GM23338 (cell line): ENCODE measurements around the gene TRNP1. TPM values are rescaled to one million over a fixed set of nuclear protein-coding genes. Genes with fewer than 3 reads are reported as not detected.

Experiments used
- ATAC-seq: fragments of 200-7000 bp; cut with Tn5 transposase; 3 replicates; pipeline ENCODE4 v1.9.1; 2020
- DNase-seq: peaks from one replicate; pipeline ENCODE4 v3.0.0-alpha.2; 2015; ENCODE audit warnings: low spot score
- H2AFZ ChIP-seq: fragments of 200-600 bp; sonication (generic); 2 replicates; pipeline ENCODE4 v1.8.0; 2016; ENCODE audit warnings: antibody characterized with exemption, mild to moderate bottlenecking, moderate library complexity
- H3F3A ChIP-seq: fragments of 200-600 bp; sonication (generic); replicated peaks from 2 replicates; pipeline ENCODE4 v1.8.0; 2017; ENCODE audit warnings: antibody characterized with exemption, mixed run types, low read depth
- H3K27ac ChIP-seq: fragments of 200-600 bp; sonication (generic); 2 replicates; pipeline ENCODE4 v1.6.1; 2016; ENCODE audit warnings: low read depth
- H3K27me3 ChIP-seq: fragments of 200-600 bp; sonication (generic); 2 replicates; pipeline ENCODE4 v1.8.0; 2016; ENCODE audit warnings: mild to moderate bottlenecking, mixed run types, moderate library complexity; ENCODE audit not compliant: insufficient read depth
- H3K36me3 ChIP-seq: fragments of 200-600 bp; sonication (generic); 2 replicates; pipeline ENCODE4 v1.8.0; 2016; ENCODE audit warnings: mild to moderate bottlenecking; ENCODE audit not compliant: insufficient read depth
- H3K4me1 ChIP-seq: fragments of 200-600 bp; sonication (generic); 2 replicates; pipeline ENCODE4 v1.8.0; 2016; ENCODE audit warnings: mild to moderate bottlenecking, moderate library complexity; ENCODE audit not compliant: insufficient read depth
- H3K4me2 ChIP-seq: fragments of 200-600 bp; sonication (generic); 2 replicates; pipeline ENCODE4 v1.7.1; 2017; ENCODE audit warnings: mixed run types
- H3K4me3 ChIP-seq: fragments of 200-600 bp; sonication (generic); 2 replicates; pipeline ENCODE4 v1.6.1; 2016; ENCODE audit warnings: mixed run types
- H3K79me2 ChIP-seq: fragments of 200-600 bp; sonication (generic); replicated peaks from 2 replicates; pipeline ENCODE4 v1.8.0; 2017; ENCODE audit warnings: mild to moderate bottlenecking; ENCODE audit not compliant: insufficient read depth
- H3K9me2 ChIP-seq: fragments of 200-600 bp; sonication (generic); 2 replicates; pipeline ENCODE4 v1.8.0; 2017; ENCODE audit not compliant: insufficient read depth
- H4K20me1 ChIP-seq: fragments of 200-600 bp; sonication (generic); replicated peaks from 2 replicates; pipeline ENCODE4 v1.8.0; 2017; ENCODE audit warnings: mild to moderate bottlenecking; ENCODE audit not compliant: insufficient read depth
- H3K27ac Mint-ChIP-seq: 2 replicates; pipeline ENCODE4 v1.8.0; 2020; ENCODE audit warnings: inconsistent platforms, mild to moderate bottlenecking, moderate library complexity, mixed read lengths
- H3K27me3 Mint-ChIP-seq: 3 replicates; pipeline ENCODE4 v1.8.0; 2022; ENCODE audit warnings: low read depth, mild to moderate bottlenecking, moderate library complexity, mixed read lengths, inconsistent platforms; ENCODE audit not compliant: insufficient read depth, poor library complexity
- H3K36me3 Mint-ChIP-seq: 3 replicates; pipeline ENCODE4 v1.8.0; 2021; ENCODE audit warnings: low read depth, mild to moderate bottlenecking, inconsistent platforms, moderate library complexity, mixed read lengths
- H3K4me1 Mint-ChIP-seq: 3 replicates; pipeline ENCODE4 v1.8.0; 2020; ENCODE audit warnings: mild to moderate bottlenecking, inconsistent platforms, mixed read lengths
- H3K4me3 Mint-ChIP-seq: 3 replicates; pipeline ENCODE4 v1.8.0; 2021; ENCODE audit warnings: moderate library complexity, mild to moderate bottlenecking, inconsistent platforms, mixed read lengths
- H3K9me3 Mint-ChIP-seq: 3 replicates; pipeline ENCODE4 v1.8.0; 2020; ENCODE audit warnings: moderate library complexity, mild to moderate bottlenecking, inconsistent platforms, mixed read lengths
- CREB1 ChIP-seq: fragments of 250-450 bp; sonication (Bioruptor Pico); IDR thresholded peaks from 2 replicates; pipeline ENCODE4 v1.5.0; 2020; ENCODE audit warnings: low read depth, mild to moderate bottlenecking, moderate library complexity
- EZH2 ChIP-seq: fragments of 200-600 bp; sonication (generic); IDR thresholded peaks from one replicate; pipeline ENCODE4 v1.8.0; 2017; ENCODE audit warnings: antibody characterized with exemption, mild to moderate bottlenecking, low read depth; ENCODE audit not compliant: unreplicated experiment
- EZH2phosphoT487 ChIP-seq: fragments of 200-600 bp; sonication (generic); IDR thresholded peaks from one replicate; pipeline ENCODE4 v1.8.1; 2018; ENCODE audit warnings: antibody characterized with exemption; ENCODE audit not compliant: unreplicated experiment
- NANOG ChIP-seq: IDR thresholded peaks from 2 replicates; pipeline ENCODE4 v1.6.1; 2016; ENCODE audit warnings: antibody characterized with exemption, borderline replicate concordance
- POLR2AphosphoS5 ChIP-seq: IDR thresholded peaks from 2 replicates; pipeline ENCODE4 v1.6.1; 2016; ENCODE audit warnings: antibody characterized with exemption, low read depth
- STAT1 ChIP-seq: IDR thresholded peaks from one replicate; pipeline ENCODE4 v1.6.1; 2016; ENCODE audit warnings: antibody characterized with exemption; ENCODE audit not compliant: unreplicated experiment
- ZNF114 ChIP-seq: fragments of 250-450 bp; sonication (Bioruptor Pico); IDR thresholded peaks from 2 replicates; pipeline ENCODE4 v1.5.0; 2020; ENCODE audit warnings: mild to moderate bottlenecking, moderate library complexity
- polyA plus RNA-seq: library from polyadenylated mRNA; unstranded; fragments of >200 nt; fragmentation: Nextera tagmentation; extraction: Ambion mirVana; gene quantifications from 2 replicates; pipeline ENCODE4 v1.2.1, GENCODE V29; 2016
- total RNA-seq: library from RNA; depleted of rRNA; stranded (reverse); fragments of >200 nt; shearing (Covaris generic); gene quantifications from 2 replicates; pipeline ENCODE4 v1.2.3, GENCODE V29; 2014
- TF ChIP-seq, protein P1 (sequence below), 2 experiments: fragments of 200-600 bp in 1 of 2; sonication (generic) in 1 of 2; conservative IDR thresholded peaks; 2 replicates each; pipeline versions ENCODE4 v1.5.1 to v1.6.1; 2016 to 2017; ENCODE audit warnings: antibody characterized with exemption in 2 of 2, low read depth in 2 of 2, mild to moderate bottlenecking in 2 of 2, moderate library complexity in 1 of 2
- TF ChIP-seq, protein P2 (sequence below): IDR thresholded peaks from 2 replicates; pipeline ENCODE4 v1.6.1; 2016; ENCODE audit warnings: antibody characterized with exemption
- TF ChIP-seq, protein P3 (sequence below): IDR thresholded peaks from one replicate; pipeline ENCODE4 v1.6.1; 2018; ENCODE audit warnings: antibody characterized with exemption; ENCODE audit not compliant: unreplicated experiment
- TF ChIP-seq, protein P4 (sequence below): fragments of 250-450 bp; sonication (Bioruptor Pico); IDR thresholded peaks from 2 replicates; pipeline ENCODE4 v1.5.0; 2020; ENCODE audit warnings: mild to moderate bottlenecking, moderate library complexity

Gene TRNP1
- total and polyA plus RNA-seq, 2 experiments from 2014 or later: 21.2 to 54.3 TPM

- TF ChIP-seq, protein P1, sequence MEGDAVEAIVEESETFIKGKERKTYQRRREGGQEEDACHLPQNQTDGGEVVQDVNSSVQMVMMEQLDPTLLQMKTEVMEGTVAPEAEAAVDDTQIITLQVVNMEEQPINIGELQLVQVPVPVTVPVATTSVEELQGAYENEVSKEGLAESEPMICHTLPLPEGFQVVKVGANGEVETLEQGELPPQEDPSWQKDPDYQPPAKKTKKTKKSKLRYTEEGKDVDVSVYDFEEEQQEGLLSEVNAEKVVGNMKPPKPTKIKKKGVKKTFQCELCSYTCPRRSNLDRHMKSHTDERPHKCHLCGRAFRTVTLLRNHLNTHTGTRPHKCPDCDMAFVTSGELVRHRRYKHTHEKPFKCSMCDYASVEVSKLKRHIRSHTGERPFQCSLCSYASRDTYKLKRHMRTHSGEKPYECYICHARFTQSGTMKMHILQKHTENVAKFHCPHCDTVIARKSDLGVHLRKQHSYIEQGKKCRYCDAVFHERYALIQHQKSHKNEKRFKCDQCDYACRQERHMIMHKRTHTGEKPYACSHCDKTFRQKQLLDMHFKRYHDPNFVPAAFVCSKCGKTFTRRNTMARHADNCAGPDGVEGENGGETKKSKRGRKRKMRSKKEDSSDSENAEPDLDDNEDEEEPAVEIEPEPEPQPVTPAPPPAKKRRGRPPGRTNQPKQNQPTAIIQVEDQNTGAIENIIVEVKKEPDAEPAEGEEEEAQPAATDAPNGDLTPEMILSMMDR (conservative IDR thresholded peaks at IDR 0.05; ENCODE audit: low read depth in 2 of 2): no peak
- no peak for TF ChIP-seq CREB1 (CRISPR knock-in tag)
- no peak for TF ChIP-seq ZNF114
- TF ChIP-seq, protein P2, sequence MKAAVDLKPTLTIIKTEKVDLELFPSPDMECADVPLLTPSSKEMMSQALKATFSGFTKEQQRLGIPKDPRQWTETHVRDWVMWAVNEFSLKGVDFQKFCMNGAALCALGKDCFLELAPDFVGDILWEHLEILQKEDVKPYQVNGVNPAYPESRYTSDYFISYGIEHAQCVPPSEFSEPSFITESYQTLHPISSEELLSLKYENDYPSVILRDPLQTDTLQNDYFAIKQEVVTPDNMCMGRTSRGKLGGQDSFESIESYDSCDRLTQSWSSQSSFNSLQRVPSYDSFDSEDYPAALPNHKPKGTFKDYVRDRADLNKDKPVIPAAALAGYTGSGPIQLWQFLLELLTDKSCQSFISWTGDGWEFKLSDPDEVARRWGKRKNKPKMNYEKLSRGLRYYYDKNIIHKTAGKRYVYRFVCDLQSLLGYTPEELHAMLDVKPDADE: no peak
- TF ChIP-seq NANOG: no peak
- TF ChIP-seq POLR2AphosphoS5: no peak
- TF ChIP-seq STAT1: no peak
- no peak for TF ChIP-seq EZH2
These were observed 34.2 kb downstream of the TRNP1 start (continued) for GRCh38 chr1:27027575-27028250.

- H4K20me1 ChIP-seq: no peaks in the 10 kb centered on the region
- no peaks in the 10 kb centered on the region for H3K79me2 ChIP-seq
- H3K27me3 ChIP-seq: no peaks in the 10 kb centered on the region
- no peak overlapping the region for H3K27ac ChIP-seq
- DNase-seq: no peak
- H3K4me3 ChIP-seq: no peak overlapping the region
- no peak overlapping the region for H3K4me2 ChIP-seq
- Mint-ChIP-seq H3K36me3 (no peaks in the 10 kb centered on the region), H3K9me3 (no peaks in the 10 kb centered on the region), H3K4me3 (no peak overlapping the region), H3K4me1 (peaks cover 33% of the 10 kb centered on the region), H3K27me3 (peaks cover 20% of the 10 kb centered on the region), H3K27ac (no peak overlapping the region)
- no peaks in the 10 kb centered on the region for H3K36me3 ChIP-seq
- peaks cover 23% of the 10 kb centered on the region for H3K4me1 ChIP-seq
- H2AFZ ChIP-seq: no peak overlapping the region
- TF ChIP-seq, protein P3, sequence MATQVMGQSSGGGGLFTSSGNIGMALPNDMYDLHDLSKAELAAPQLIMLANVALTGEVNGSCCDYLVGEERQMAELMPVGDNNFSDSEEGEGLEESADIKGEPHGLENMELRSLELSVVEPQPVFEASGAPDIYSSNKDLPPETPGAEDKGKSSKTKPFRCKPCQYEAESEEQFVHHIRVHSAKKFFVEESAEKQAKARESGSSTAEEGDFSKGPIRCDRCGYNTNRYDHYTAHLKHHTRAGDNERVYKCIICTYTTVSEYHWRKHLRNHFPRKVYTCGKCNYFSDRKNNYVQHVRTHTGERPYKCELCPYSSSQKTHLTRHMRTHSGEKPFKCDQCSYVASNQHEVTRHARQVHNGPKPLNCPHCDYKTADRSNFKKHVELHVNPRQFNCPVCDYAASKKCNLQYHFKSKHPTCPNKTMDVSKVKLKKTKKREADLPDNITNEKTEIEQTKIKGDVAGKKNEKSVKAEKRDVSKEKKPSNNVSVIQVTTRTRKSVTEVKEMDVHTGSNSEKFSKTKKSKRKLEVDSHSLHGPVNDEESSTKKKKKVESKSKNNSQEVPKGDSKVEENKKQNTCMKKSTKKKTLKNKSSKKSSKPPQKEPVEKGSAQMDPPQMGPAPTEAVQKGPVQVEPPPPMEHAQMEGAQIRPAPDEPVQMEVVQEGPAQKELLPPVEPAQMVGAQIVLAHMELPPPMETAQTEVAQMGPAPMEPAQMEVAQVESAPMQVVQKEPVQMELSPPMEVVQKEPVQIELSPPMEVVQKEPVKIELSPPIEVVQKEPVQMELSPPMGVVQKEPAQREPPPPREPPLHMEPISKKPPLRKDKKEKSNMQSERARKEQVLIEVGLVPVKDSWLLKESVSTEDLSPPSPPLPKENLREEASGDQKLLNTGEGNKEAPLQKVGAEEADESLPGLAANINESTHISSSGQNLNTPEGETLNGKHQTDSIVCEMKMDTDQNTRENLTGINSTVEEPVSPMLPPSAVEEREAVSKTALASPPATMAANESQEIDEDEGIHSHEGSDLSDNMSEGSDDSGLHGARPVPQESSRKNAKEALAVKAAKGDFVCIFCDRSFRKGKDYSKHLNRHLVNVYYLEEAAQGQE: no peak
- no peak for TF ChIP-seq POLR2AphosphoS5
- TF ChIP-seq, protein P4, sequence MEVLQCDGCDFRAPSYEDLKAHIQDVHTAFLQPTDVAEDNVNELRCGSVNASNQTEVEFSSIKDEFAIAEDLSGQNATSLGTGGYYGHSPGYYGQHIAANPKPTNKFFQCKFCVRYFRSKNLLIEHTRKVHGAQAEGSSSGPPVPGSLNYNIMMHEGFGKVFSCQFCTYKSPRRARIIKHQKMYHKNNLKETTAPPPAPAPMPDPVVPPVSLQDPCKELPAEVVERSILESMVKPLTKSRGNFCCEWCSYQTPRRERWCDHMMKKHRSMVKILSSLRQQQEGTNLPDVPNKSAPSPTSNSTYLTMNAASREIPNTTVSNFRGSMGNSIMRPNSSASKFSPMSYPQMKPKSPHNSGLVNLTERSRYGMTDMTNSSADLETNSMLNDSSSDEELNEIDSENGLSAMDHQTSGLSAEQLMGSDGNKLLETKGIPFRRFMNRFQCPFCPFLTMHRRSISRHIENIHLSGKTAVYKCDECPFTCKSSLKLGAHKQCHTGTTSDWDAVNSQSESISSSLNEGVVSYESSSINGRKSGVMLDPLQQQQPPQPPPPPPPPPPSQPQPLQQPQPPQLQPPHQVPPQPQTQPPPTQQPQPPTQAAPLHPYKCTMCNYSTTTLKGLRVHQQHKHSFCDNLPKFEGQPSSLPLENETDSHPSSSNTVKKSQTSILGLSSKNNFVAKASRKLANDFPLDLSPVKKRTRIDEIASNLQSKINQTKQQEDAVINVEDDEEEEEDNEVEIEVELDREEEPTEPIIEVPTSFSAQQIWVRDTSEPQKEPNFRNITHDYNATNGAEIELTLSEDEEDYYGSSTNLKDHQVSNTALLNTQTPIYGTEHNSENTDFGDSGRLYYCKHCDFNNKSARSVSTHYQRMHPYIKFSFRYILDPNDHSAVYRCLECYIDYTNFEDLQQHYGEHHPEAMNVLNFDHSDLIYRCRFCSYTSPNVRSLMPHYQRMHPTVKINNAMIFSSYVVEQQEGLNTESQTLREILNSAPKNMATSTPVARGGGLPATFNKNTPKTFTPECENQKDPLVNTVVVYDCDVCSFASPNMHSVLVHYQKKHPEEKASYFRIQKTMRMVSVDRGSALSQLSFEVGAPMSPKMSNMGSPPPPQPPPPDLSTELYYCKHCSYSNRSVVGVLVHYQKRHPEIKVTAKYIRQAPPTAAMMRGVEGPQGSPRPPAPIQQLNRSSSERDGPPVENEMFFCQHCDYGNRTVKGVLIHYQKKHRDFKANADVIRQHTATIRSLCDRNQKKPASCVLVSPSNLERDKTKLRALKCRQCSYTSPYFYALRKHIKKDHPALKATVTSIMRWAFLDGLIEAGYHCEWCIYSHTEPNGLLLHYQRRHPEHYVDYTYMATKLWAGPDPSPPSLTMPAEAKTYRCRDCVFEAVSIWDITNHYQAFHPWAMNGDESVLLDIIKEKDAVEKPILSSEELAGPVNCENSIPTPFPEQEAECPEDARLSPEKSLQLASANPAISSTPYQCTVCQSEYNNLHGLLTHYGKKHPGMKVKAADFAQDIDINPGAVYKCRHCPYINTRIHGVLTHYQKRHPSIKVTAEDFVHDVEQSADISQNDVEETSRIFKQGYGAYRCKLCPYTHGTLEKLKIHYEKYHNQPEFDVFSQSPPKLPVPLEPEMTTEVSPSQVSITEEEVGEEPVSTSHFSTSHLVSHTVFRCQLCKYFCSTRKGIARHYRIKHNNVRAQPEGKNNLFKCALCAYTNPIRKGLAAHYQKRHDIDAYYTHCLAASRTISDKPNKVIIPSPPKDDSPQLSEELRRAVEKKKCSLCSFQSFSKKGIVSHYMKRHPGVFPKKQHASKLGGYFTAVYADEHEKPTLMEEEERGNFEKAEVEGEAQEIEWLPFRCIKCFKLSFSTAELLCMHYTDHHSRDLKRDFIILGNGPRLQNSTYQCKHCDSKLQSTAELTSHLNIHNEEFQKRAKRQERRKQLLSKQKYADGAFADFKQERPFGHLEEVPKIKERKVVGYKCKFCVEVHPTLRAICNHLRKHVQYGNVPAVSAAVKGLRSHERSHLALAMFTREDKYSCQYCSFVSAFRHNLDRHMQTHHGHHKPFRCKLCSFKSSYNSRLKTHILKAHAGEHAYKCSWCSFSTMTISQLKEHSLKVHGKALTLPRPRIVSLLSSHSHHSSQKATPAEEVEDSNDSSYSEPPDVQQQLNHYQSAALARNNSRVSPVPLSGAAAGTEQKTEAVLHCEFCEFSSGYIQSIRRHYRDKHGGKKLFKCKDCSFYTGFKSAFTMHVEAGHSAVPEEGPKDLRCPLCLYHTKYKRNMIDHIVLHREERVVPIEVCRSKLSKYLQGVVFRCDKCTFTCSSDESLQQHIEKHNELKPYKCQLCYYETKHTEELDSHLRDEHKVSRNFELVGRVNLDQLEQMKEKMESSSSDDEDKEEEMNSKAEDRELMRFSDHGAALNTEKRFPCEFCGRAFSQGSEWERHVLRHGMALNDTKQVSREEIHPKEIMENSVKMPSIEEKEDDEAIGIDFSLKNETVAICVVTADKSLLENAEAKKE (CRISPR knock-in tag): no peak
- TF ChIP-seq EZH2phosphoT487: no peak
- no peak for ATAC-seq
- H3F3A ChIP-seq: peaks cover 14% of the 10 kb centered on the region; the same call in 1 of the 2 replicates
- no peaks in the 10 kb centered on the region for H3K9me2 ChIP-seq
These were observed 36.0 kb downstream of the TRNP1 start for GRCh38 chr1:27029517-27029916.
